ENCODE data around the gene ZXDC. TPM values are rescaled to one million over a fixed set of nuclear protein-coding genes. Genes with fewer than 3 reads are reported as not detected.

Gene ZXDC
- total RNA-seq, 1 donor from 2014 or later, result 29.4 TPM

DNA sequence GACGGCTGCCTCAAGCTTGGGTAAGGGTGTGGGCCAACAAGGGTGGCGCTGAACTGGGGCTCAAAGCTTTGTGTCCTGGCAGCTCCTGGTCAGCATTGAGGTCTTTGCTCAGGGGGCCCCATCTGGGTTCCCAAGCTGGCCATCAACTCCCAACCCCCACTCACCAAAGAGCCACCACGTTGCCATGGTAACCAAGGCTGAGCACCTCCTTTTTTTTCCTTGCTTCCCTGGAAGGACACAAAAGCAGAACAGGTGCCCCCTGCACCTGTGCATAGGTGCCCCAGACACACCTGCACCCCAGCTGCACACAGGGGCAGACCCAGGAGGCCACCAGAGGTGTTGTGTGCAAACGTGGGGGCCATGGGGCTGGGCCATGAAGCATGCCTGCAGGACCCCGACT is 25.4 kb upstream of the ZXDC start:
- H3K27ac Mint-ChIP-seq, result no peak overlapping the region

DNA sequence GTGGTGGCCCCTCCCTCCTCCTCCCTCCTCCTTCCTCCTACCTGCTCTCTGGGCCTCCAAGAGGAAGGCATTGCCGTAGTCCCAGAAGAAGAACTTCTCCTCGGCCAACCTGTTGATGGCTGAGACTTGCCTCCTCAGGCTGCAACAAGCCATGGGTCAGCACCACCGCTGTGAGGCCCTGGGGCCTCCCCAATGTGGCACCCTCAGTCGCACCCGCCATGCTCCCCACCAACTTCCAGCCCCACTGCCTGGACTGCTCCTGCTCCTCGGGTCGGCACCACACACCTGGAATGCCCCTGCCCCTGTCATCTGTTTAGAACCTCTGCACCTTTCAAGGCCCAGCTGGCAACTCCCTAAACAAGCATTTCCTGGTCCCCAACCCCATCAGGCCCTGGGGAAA is 24.3 kb upstream of the ZXDC start:
- no peaks in the 10 kb centered on the region for H3K9me3 Mint-ChIP-seq
- no peak for DNase-seq
- H3K4me1 Mint-ChIP-seq, result peaks cover 4% of the 10 kb centered on the region
- no peak overlapping the region for H3K4me3 Mint-ChIP-seq
- H3K27ac Mint-ChIP-seq, result no peak overlapping the region
- H3K36me3 Mint-ChIP-seq (ENCODE audit: low read depth), result no peaks in the 10 kb centered on the region
- intact Hi-C loops (cut with micrococcal nuclease), result no loop called here
- H3K27me3 Mint-ChIP-seq, result no peaks in the 10 kb centered on the region

More for the DNA sequence above, 25.4 kb upstream of the ZXDC start:
- H3K4me3 Mint-ChIP-seq, result no peak overlapping the region
- no peaks in the 10 kb centered on the region for H3K9me3 Mint-ChIP-seq
- DNase-seq, result no peak
- H3K36me3 Mint-ChIP-seq (ENCODE audit: low read depth), result no peaks in the 10 kb centered on the region
- intact Hi-C loops (cut with micrococcal nuclease), result no loop called here
- H3K4me1 Mint-ChIP-seq, result peaks cover 4% of the 10 kb centered on the region
- no peaks in the 10 kb centered on the region for H3K27me3 Mint-ChIP-seq

DNA sequence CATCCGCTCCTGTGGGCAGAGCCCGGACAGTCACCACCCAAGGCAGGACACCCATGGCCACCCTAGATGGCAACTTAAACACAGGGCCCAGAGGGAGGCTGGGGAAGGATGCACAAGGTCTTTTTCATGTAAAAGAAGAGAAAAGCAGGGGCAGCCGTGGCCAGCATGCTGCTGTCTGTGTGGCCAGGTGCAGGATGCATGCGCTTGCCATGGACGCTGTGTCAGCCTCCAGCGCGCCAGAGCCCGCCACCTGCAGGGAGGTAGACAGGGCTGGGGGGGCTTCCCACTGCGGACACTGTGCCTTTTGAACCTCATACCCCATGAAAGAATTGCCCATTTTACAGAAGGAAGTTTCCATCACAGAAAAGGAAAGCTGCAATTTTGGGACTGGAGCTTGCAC is 23.7 kb upstream of the ZXDC start:
- no peaks in the 10 kb centered on the region for H3K36me3 Mint-ChIP-seq (ENCODE audit: low read depth)
- intact Hi-C loops (cut with micrococcal nuclease), result no loop called here
- no peaks in the 10 kb centered on the region for H3K27me3 Mint-ChIP-seq
- H3K4me3 Mint-ChIP-seq, result no peak overlapping the region
- peaks cover 4% of the 10 kb centered on the region for H3K4me1 Mint-ChIP-seq
- H3K9me3 Mint-ChIP-seq, result no peaks in the 10 kb centered on the region
- no peak overlapping the region for H3K27ac Mint-ChIP-seq
- no peak for DNase-seq

DNA sequence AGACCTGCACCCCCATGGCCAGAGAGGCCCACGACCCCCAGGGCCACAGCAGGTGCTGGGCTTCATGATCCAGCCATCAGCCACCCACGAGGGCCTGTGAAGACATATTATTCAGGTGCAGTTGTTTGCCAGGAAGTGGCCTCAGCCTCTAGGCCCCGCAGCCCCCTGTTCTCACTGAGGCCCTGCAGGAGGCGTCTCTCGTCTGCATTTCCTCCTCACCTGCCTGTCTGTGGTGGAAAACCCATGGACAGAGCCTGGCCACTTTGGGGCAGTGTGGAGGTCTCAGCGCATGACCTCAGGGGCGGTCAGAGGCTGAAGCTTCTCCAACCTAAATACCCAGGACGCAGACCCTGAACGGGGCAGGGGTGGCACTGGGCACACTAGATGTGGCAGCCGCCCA is 23.2 kb upstream of the ZXDC start:
- Mint-ChIP-seq H3K4me1 (peaks cover 6% of the 10 kb centered on the region), H3K9me3 (no peaks in the 10 kb centered on the region), H3K4me3 (no peak overlapping the region), H3K27ac (no peak overlapping the region), H3K27me3 (no peaks in the 10 kb centered on the region), H3K36me3 (ENCODE audit: low read depth) (no peaks in the 10 kb centered on the region)
- intact Hi-C loops (cut with micrococcal nuclease), result no loop called here
- DNase-seq, result no peak

DNA sequence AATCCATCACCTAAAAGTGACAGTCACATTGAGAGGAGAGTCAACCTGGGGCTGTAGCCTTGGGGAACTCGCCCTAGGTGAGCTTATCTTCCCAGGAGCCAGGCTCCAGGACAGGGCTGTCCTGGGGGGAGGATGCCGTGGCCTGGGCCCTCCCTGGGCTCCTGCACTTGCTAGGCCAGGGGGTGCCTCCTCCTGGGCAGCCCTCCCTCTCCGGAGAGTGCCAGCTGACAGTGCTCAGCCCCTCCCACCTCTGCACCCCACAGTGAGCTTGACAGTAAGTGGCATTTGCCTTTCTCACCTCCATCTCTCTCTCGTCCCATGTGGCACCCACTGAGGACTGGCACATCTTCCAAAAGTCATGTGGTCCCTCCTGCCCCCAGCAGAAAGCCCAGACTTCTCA is 22.8 kb upstream of the ZXDC start:
- intact Hi-C loops (cut with micrococcal nuclease), result no loop called here
- DNase-seq, result no peak
- Mint-ChIP-seq H3K4me3 (no peak overlapping the region), H3K36me3 (ENCODE audit: low read depth) (no peaks in the 10 kb centered on the region), H3K27ac (no peak overlapping the region), H3K27me3 (no peaks in the 10 kb centered on the region), H3K9me3 (no peaks in the 10 kb centered on the region), H3K4me1 (peaks cover 6% of the 10 kb centered on the region)

DNA sequence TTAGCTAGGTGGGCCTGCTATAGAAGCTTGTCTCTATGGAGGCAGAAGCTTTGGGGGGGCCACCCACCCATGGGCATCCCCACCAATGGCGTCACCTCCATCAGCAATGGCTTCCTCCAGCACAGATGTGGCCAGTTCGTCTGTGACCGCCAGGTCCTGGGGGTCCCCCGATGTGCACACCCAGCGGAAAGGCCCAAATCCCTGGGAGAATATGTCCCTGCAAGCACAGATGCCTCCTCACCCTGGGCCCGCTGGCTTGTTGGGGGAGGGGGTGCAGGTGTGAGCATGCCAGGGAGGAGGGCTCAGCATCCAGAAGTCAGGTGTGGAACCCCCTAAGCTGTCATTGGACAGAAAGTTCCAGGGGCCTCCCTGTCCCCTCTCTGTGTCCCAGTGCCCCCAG is 22.3 kb upstream of the ZXDC start:
- Mint-ChIP-seq H3K4me1 (peaks cover 9% of the 10 kb centered on the region), H3K9me3 (no peaks in the 10 kb centered on the region), H3K36me3 (ENCODE audit: low read depth) (no peaks in the 10 kb centered on the region), H3K4me3 (no peak overlapping the region), H3K27me3 (no peaks in the 10 kb centered on the region), H3K27ac (no peak overlapping the region)
- intact Hi-C loops (cut with micrococcal nuclease), result no loop called here
- DNase-seq, result no peak

DNA sequence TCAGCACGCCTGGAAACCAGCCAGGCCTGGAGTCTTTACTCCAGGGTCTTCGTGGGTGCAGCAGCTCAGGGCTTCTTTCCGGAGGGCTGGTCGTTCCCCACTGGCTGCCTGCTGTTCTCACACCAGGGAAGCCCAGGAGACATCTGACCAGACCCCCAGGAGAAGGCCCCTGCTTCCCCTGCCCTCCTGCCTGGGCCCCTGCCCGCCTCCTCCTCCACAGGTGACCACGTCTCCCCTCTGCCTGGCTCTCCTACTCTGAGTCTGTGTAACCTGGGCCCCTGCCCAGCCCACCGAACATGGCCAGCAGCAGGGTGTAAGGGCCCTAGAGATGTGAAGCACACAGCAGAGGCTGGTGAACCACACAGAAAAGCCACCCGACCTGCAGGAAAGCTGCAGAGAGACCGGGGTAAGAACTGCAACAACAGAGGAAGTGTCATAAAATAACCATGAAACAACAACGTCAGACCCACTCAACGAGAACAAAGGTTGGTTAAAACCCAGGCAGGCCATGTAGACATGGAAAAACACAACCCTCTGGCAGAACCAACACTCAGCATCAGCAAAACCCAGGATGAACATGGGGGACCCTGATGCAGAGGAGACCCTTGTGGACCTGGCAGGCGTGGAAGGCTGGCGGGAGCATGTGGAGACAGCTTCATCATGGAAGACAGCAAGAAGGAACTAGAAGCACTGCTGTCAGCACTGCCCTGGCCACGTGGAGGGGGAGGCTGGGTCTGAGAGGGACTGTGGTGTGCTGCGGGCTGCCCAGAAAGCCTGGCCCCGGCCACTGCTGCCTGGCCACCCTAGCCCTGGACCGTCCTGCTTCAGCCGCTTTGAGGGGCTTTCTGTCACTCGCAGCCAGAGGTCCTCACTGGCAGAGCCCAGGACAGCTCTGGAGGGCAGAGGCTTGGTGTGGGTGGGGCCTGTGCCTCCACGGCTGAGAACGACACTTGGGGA is 21.5 kb upstream of the ZXDC start:
- no peaks in the 10 kb centered on the region for H3K9me3 Mint-ChIP-seq
- DNase-seq, result peak; percentile 64
- peak overlapping the region; percentile 65 for H3K27ac Mint-ChIP-seq
- H3K36me3 Mint-ChIP-seq (ENCODE audit: low read depth), result no peaks in the 10 kb centered on the region
- peaks cover 9% of the 10 kb centered on the region for H3K4me1 Mint-ChIP-seq
- H3K4me3 Mint-ChIP-seq, result no peak overlapping the region
- H3K27me3 Mint-ChIP-seq, result no peaks in the 10 kb centered on the region
- intact Hi-C loops (cut with micrococcal nuclease), result no loop called here

DNA sequence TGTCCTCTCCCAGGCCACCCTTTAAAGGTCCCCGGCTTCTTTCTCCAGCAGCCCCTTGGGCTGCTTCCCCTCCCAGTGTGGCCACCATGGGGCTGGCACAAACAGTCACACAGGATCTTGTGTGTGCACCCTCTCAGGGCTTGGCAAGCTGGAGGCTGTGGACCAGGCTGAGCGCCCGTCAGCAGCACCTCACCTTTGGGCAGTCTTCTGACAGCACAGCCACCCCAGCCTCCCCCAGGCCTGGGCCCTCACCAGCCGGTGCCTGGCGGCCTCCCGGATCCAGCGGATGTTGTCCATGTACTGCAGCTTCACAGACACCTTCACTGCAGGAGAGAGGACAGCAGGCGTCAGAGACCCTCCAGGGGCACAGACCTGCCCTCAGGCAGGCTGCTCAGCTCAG is 20.1 kb upstream of the ZXDC start:
- no peak for DNase-seq
- Mint-ChIP-seq H3K27ac (no peak overlapping the region), H3K4me1 (peaks cover 9% of the 10 kb centered on the region), H3K36me3 (ENCODE audit: low read depth) (no peaks in the 10 kb centered on the region), H3K4me3 (no peak overlapping the region), H3K27me3 (no peaks in the 10 kb centered on the region), H3K9me3 (no peaks in the 10 kb centered on the region)
- intact Hi-C loops (cut with micrococcal nuclease), result no loop called here

DNA sequence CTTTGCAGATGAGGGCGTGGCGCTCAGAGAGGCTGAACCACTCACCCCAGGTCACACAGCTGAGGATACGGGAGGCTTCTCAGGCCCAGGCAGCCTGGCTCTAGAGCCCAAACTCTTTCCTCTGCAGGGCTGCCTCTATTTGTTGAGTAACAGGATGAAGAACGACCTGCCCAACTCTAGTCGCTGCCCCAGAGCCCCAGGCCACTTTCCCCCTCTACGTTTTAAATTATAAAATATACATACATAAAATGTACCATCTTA is 19.2 kb upstream of the ZXDC start:
- Mint-ChIP-seq H3K36me3 (ENCODE audit: low read depth) (no peaks in the 10 kb centered on the region), H3K4me3 (no peak overlapping the region), H3K27me3 (no peaks in the 10 kb centered on the region), H3K9me3 (no peaks in the 10 kb centered on the region), H3K4me1 (peaks cover 9% of the 10 kb centered on the region), H3K27ac (no peak overlapping the region)
- intact Hi-C loops (cut with micrococcal nuclease), result no loop called here
- DNase-seq, result no peak

DNA sequence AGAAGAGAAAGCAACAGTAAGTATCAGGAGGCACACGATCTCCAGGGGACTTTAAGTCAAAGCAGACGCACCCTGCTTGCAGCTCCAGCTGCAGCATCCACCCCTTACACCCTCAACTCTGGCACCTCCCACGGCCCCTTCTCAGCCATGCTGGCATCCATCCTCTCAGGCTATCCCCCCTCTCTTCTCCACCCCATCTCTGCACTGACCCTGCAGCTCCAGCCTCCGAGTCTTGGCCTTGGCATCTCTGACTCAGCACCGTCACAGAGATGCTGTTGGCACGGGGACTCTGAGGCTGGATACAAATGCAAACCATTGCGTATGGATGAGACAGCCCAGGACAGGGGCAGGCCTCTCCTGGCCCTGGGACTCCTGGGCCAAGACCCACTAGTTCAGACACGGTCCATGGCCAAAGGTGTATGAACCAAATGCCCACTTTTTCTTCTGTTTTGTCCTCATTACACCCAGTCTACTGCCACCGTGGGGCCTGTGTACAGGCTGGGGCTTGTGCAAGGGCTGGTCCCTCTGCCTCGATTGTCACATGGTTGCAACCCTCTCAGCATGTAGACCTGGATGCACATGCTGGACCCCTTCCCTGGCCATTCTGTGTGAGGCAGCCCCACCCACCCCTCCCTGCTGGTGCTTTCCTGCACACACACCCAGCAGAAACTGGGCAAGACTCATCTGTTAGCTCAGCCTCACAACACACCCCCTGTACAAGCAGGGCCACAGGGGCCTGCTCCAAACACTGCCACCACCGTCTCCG is 18.7 kb upstream of the ZXDC start:
- H3K4me3 Mint-ChIP-seq, result no peak overlapping the region
- H3K27ac Mint-ChIP-seq, result no peak overlapping the region
- H3K9me3 Mint-ChIP-seq, result no peaks in the 10 kb centered on the region
- intact Hi-C loops (cut with micrococcal nuclease), result no loop called here
- H3K4me1 Mint-ChIP-seq, result peaks cover 9% of the 10 kb centered on the region
- H3K27me3 Mint-ChIP-seq, result no peaks in the 10 kb centered on the region
- no peaks in the 10 kb centered on the region for H3K36me3 Mint-ChIP-seq (ENCODE audit: low read depth)
- DNase-seq, result no peak

DNA sequence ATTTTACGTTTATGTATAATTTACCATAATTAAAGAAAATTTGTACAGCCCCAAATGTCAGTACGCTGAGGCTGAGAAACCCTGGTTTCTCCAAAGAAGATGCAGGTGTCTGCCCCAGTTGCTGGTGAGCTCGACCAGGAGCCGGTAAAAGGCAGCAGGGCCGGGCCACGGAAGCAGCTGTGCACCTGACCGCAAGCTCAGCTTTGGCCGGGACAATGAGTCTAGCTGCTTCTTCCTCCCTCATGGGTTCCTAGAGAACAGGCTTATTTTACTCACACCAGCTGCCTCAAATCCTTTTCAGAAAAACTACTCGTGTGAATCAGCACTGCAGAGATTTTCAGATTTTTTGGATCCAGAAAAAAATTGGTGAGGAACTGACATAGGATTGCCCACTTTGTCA is 18.0 kb upstream of the ZXDC start:
- H3K27ac Mint-ChIP-seq, result no peak overlapping the region
- no peak overlapping the region for H3K4me3 Mint-ChIP-seq
- H3K27me3 Mint-ChIP-seq, result no peaks in the 10 kb centered on the region
- intact Hi-C loops (cut with micrococcal nuclease), result no loop called here
- peaks cover 9% of the 10 kb centered on the region for H3K4me1 Mint-ChIP-seq
- no peak for DNase-seq
- no peaks in the 10 kb centered on the region for H3K9me3 Mint-ChIP-seq
- H3K36me3 Mint-ChIP-seq (ENCODE audit: low read depth), result no peaks in the 10 kb centered on the region

DNA sequence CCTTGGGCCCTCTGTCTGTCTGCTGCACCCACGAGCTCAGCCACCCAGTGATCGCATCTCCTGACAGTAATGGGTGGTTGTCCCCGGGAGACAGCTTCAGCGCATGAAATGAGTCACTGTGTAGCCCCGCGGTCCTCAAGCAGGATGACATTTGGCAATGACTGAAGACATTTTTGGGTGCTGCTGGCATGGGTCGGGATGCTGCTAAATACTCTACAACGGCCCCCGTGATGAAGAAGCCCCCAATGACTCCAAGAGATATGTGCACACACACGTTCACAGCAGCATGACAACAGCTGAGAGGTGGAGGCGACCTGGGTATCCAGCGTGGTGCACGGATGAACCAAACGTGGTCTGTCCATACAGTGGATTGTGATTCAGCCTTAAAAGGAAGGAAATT is 17.4 kb upstream of the ZXDC start:
- Mint-ChIP-seq H3K27me3 (no peaks in the 10 kb centered on the region), H3K36me3 (ENCODE audit: low read depth) (no peaks in the 10 kb centered on the region), H3K27ac (no peak overlapping the region), H3K9me3 (no peaks in the 10 kb centered on the region), H3K4me3 (no peak overlapping the region), H3K4me1 (peaks cover 9% of the 10 kb centered on the region)
- DNase-seq, result no peak
- intact Hi-C loops (cut with micrococcal nuclease), result no loop called here

DNA sequence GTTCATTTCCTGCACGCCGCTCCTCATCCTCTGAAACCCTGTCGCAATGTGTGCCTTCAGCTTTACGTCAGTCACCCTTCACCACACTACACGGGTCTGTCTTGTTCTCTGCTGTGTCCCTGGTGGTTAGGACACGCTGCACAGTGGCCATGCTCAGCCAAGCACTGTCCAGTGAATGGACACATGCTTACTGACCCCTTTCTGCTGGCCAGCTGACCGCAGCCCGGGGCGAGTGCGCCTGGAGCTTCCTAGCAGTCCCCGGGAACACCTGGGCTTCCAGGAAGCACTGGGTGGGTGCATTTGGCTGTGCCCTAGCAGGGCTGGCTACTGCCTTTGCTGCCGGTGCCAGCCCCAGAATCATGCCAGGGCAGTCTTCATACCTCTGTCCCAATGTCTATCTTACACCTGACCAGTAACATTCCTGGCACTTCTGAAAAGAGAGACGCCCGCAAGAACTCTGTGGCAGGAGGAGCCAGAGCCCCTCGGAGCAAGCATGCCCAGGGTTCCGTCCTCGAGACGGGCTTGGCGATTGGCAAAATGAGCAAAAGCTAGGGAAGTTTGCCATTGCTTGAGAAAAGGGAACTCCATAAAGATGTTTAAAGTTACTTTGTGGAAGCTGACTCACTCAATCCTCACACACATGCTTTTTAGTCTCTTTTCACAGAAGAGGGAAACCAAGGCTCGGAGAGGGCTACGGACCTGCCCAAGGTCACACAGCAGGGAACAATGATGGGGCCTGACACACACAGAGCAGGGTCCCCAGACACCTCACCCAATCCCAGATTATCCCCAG is 15.7 kb upstream of the ZXDC start:
- no peaks in the 10 kb centered on the region for H3K27me3 Mint-ChIP-seq
- no peaks in the 10 kb centered on the region for H3K9me3 Mint-ChIP-seq
- no peaks in the 10 kb centered on the region for H3K36me3 Mint-ChIP-seq (ENCODE audit: low read depth)
- peaks cover 12% of the 10 kb centered on the region for H3K4me1 Mint-ChIP-seq
- intact Hi-C loops (cut with micrococcal nuclease), result no loop called here
- no peak overlapping the region for H3K4me3 Mint-ChIP-seq
- no peak for DNase-seq
- H3K27ac Mint-ChIP-seq, result no peak overlapping the region

DNA sequence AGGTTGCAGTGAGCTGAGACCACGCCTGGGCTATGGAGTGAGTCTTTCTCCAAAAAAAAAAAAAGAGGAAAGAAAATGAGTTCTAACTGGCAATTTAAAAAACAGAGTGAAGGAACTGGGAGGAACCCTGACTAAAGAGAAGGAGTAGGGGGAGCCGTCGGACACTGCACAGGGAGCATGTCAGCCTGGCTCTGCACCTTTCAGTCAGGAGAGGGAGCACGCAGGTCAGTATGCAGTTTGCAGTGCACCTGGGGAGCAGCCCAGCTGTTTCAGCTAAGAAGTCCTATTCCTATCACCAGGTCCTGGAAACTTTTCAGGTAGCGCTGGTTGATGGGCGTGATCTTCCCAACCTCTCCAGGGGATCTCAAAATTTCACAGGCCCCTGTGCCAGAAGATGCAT is 14.9 kb upstream of the ZXDC start:
- H3K4me3 Mint-ChIP-seq, result no peak overlapping the region
- intact Hi-C loops (cut with micrococcal nuclease), result no loop called here

More for the DNA sequence above, 14.9 kb upstream of the ZXDC start:
- Mint-ChIP-seq H3K27ac (no peak overlapping the region), H3K36me3 (ENCODE audit: low read depth) (no peaks in the 10 kb centered on the region), H3K27me3 (no peaks in the 10 kb centered on the region), H3K4me1 (peaks cover 15% of the 10 kb centered on the region), H3K9me3 (no peaks in the 10 kb centered on the region)
- DNase-seq, result no peak

Measured in activated CD4-positive, alpha-beta T cell treated with anti-CD3 and anti-CD28 coated beads, Interleukin-2, amount 10 ng/mL, durations not matched to agents 24 days and 14 days (primary cell).